CD8-positive, alpha-beta memory T cell (primary cell): Measurements from ENCODE around the gene NCOA1. TPM values are rescaled to one million over a fixed set of nuclear protein-coding genes. Genes with fewer than 3 reads are reported as not detected.

ENCODE experiments used
- CTCF ChIA-PET: fragments of 350-600 bp; sonication (Branson Sonifier 250); formaldehyde crosslinking; loops from one replicate; lab custom pipeline; 2021; ENCODE audit warnings: antibody characterized with exemption; lab: Charles Lee
- POLR2A ChIA-PET: fragments of 350-600 bp; sonication (Branson Sonifier 250); formaldehyde crosslinking; loops from one replicate; lab custom pipeline; 2021; ENCODE audit warnings: antibody characterized with exemption; lab: Charles Lee
- DNase-seq, 5 donors: peaks; one replicate each; pipeline versions ENCODE4 v3.0.0 to v3.0.0-alpha.2; 2020 to 2022; ENCODE audit warnings: mixed read lengths in 1 of 5
- H3K27ac ChIP-seq: one replicate; pipeline ENCODE4 v1.7.0; 2013; ENCODE audit warnings: low read depth, mild to moderate bottlenecking, low read length, moderate library complexity
- H3K27me3 ChIP-seq: 2 replicates; pipeline ENCODE4 v1.7.0; 2013; ENCODE audit warnings: low read length, mild to moderate bottlenecking; ENCODE audit not compliant: insufficient read depth, poor library complexity, severe bottlenecking
- H3K36me3 ChIP-seq: 2 replicates; pipeline ENCODE4 v1.7.0; 2013; ENCODE audit warnings: mild to moderate bottlenecking, low read length, moderate library complexity; ENCODE audit not compliant: insufficient read depth
- H3K4me1 ChIP-seq: 2 replicates; pipeline ENCODE4 v1.7.0; 2013; ENCODE audit warnings: mild to moderate bottlenecking, low read length, moderate library complexity; ENCODE audit not compliant: insufficient read depth
- H3K4me3 ChIP-seq: 2 replicates; pipeline ENCODE4 v1.7.0; 2013; ENCODE audit warnings: mild to moderate bottlenecking, low read length
- H3K9me3 ChIP-seq: 2 replicates; pipeline ENCODE4 v1.7.0; 2013; ENCODE audit warnings: mild to moderate bottlenecking, low read length
- H3K27ac Mint-ChIP-seq, 8 donors: one replicate each; pipeline ENCODE4 v1.8.0; 2020 to 2021; ENCODE audit warnings: mixed read lengths in 8 of 8, mild to moderate bottlenecking in 6 of 8, inconsistent platforms in 3 of 8, moderate library complexity in 3 of 8
- H3K27me3 Mint-ChIP-seq, 2 donors: one replicate each; pipeline ENCODE4 v1.8.0; 2020 to 2021; ENCODE audit warnings: mixed read lengths in 2 of 2, mild to moderate bottlenecking in 1 of 2, moderate library complexity in 1 of 2
- H3K36me3 Mint-ChIP-seq, 3 donors: one replicate each; pipeline ENCODE4 v1.8.0; 2020 to 2021; ENCODE audit warnings: mixed read lengths in 3 of 3, inconsistent platforms in 1 of 3, mild to moderate bottlenecking in 1 of 3
- H3K4me1 Mint-ChIP-seq, 3 donors: one replicate each; pipeline ENCODE4 v1.8.0; 2020 to 2021; ENCODE audit warnings: mixed read lengths in 3 of 3, inconsistent platforms in 1 of 3, mild to moderate bottlenecking in 1 of 3
- H3K4me3 Mint-ChIP-seq, 7 donors: one replicate each; pipeline ENCODE4 v1.8.0; 2020 to 2021; ENCODE audit warnings: mixed read lengths in 7 of 7, mild to moderate bottlenecking in 6 of 7, moderate library complexity in 4 of 7, inconsistent platforms in 2 of 7
- H3K9me3 Mint-ChIP-seq, 5 donors: one replicate each; pipeline ENCODE4 v1.8.0; 2020 to 2022; ENCODE audit warnings: mixed read lengths in 5 of 5, mild to moderate bottlenecking in 3 of 5, moderate library complexity in 2 of 5, inconsistent platforms in 1 of 5
- polyA plus RNA-seq: library from polyadenylated mRNA; unstranded; fragments of 300-500 nt; fragmentation: Illumina TruSeq; gene quantifications from one replicate; pipeline ENCODE4 v1.2.3, GENCODE V29; 2021
- total RNA-seq, 2 experiments: library from RNA; stranded (reverse); gene quantifications; one replicate each; pipeline ENCODE4 v1.2.3, GENCODE V29; 2021

NCOA1 gene
- total and polyA plus RNA-seq, 3 experiments from 2014 or later, result 32.2 to 35.7 (median 32.7) TPM

GRCh38 chr2:24491542-24492420 lies 727 bp downstream of the NCOA1 start:
- no peaks in the 10 kb centered on the region for H3K9me3 Mint-ChIP-seq
- H3K4me3 Mint-ChIP-seq, result peak overlapping the region; percentile 84 to 94 (median 86)
- Histone ChIP-seq H3K27ac (peak overlapping the region; percentile 63), H3K4me3 (peak overlapping the region; percentile 52), H3K4me1 (peaks cover 48% of the 10 kb centered on the region), H3K36me3 (no peaks in the 10 kb centered on the region), H3K9me3 (no peaks in the 10 kb centered on the region), H3K27me3 (no peaks in the 10 kb centered on the region)
- ChIA-PET CTCF (interaction anchor here (1.1 to 1.7 kb wide), 3 partner anchors 10 to 24 kb away, joined by 3 to 5 read pairs (median 3); no protein-coding TSS in a partner anchor), POLR2A (interaction anchor here (0.8 to 1.8 kb wide), 4 partner anchors 9 to 301 kb away, joined by 3 to 4 read pairs (median 4); no protein-coding TSS in a partner anchor)
- peaks cover 0 to 4% of the 10 kb centered on the region in 2 donors for H3K27me3 Mint-ChIP-seq
- H3K27ac Mint-ChIP-seq, result peak overlapping the region; percentile 79 to 95 (median 92)
- H3K4me1 Mint-ChIP-seq, result peaks cover 53 to 65% (median 60%) of the 10 kb centered on the region in 3 donors
- H3K36me3 Mint-ChIP-seq, result peaks cover 0 to 5% (median 0%) of the 10 kb centered on the region in 3 donors
- DNase-seq, result peak; percentile 65 to 82 (median 73)

- H3K36me3 Mint-ChIP-seq, result peaks cover 0 to 5% (median 2%) of the 10 kb centered on the region in 3 donors
- peaks cover 48% of the 10 kb centered on the region for H3K4me1 ChIP-seq
- H3K9me3 ChIP-seq, result no peaks in the 10 kb centered on the region
- peak overlapping the region; percentile 63 for H3K27ac ChIP-seq
- ChIA-PET CTCF (interaction anchor here (1.7 kb wide), 1 partner anchor 23 kb away, joined by 3 read pairs; no protein-coding TSS in a partner anchor), POLR2A (interaction anchor here (0.8 to 1.3 kb wide), 2 partner anchors 9 to 300 kb away, joined by 3 to 4 read pairs; no protein-coding TSS in a partner anchor)
- no peaks in the 10 kb centered on the region for H3K36me3 ChIP-seq
- H3K27me3 Mint-ChIP-seq, result peaks cover 0 to 4% of the 10 kb centered on the region in 2 donors
- H3K9me3 Mint-ChIP-seq, result no peaks in the 10 kb centered on the region
- H3K4me1 Mint-ChIP-seq, result peaks cover 57 to 74% (median 68%) of the 10 kb centered on the region in 3 donors
- DNase-seq, result peak in 1 of 5 donors; percentile 14
- H3K4me3 ChIP-seq, result peak overlapping the region; percentile 52
- peak overlapping the region; percentile 79 to 94 (median 86) for H3K4me3 Mint-ChIP-seq
- H3K27ac Mint-ChIP-seq, result peak overlapping the region; percentile 56 to 95 (median 92)
- H3K27me3 ChIP-seq, result no peaks in the 10 kb centered on the region
Observed at GRCh38 chr2:24492421-24493279, 1.6 kb downstream of the NCOA1 start.

- CTCF ChIA-PET, result no interaction called here
- Histone ChIP-seq H3K4me3 (no peak overlapping the region), H3K4me1 (peaks cover 48% of the 10 kb centered on the region), H3K9me3 (no peaks in the 10 kb centered on the region), H3K36me3 (no peaks in the 10 kb centered on the region), H3K27ac (no peak overlapping the region), H3K27me3 (no peaks in the 10 kb centered on the region)
- POLR2A ChIA-PET, result interaction anchor here (0.5 kb wide), 1 partner anchor 86 kb away, joined by 3 read pairs; no protein-coding TSS in a partner anchor
- Mint-ChIP-seq H3K27ac (peak overlapping the region; percentile 19 to 95 (median 80)), H3K36me3 (peaks cover 0 to 5% (median 2%) of the 10 kb centered on the region in 3 donors), H3K27me3 (peaks cover 0 to 4% of the 10 kb centered on the region in 2 donors), H3K9me3 (no peaks in the 10 kb centered on the region), H3K4me3 (peak overlapping the region; percentile 65 to 94 (median 85)), H3K4me1 (peaks cover 63 to 81% (median 78%) of the 10 kb centered on the region in 3 donors)
- no peak for DNase-seq
Observed at GRCh38 chr2:24493713-24494112, 2.7 kb downstream of the NCOA1 start.

- Mint-ChIP-seq H3K4me1 (peaks cover 69 to 83% (median 79%) of the 10 kb centered on the region in 3 donors), H3K36me3 (peaks cover 0 to 5% (median 2%) of the 10 kb centered on the region in 3 donors), H3K9me3 (no peaks in the 10 kb centered on the region), H3K27me3 (peaks cover 0 to 3% of the 10 kb centered on the region in 2 donors), H3K27ac (peak overlapping the region in 5 of 8 donors; percentile 9 to 85 (median 23)), H3K4me3 (peak overlapping the region in 4 of 7 donors; percentile 52 to 94 (median 85))
- H3K27me3 ChIP-seq, result no peaks in the 10 kb centered on the region
- CTCF ChIA-PET, result no interaction called here
- no peak overlapping the region for H3K4me3 ChIP-seq
- POLR2A ChIA-PET, result interaction anchor here (0.8 kb wide), 1 partner anchor 97 kb away, joined by 4 read pairs; no protein-coding TSS in a partner anchor
- H3K9me3 ChIP-seq, result no peaks in the 10 kb centered on the region
- H3K4me1 ChIP-seq, result peaks cover 45% of the 10 kb centered on the region
- no peak overlapping the region for H3K27ac ChIP-seq
- no peak for DNase-seq
- no peaks in the 10 kb centered on the region for H3K36me3 ChIP-seq
Observed at GRCh38 chr2:24494410-24494809, 3.4 kb downstream of the NCOA1 start.

- DNase-seq, result no peak
- no peak overlapping the region for H3K27ac Mint-ChIP-seq
- H3K4me1 ChIP-seq, result peaks cover 34% of the 10 kb centered on the region
- no peaks in the 10 kb centered on the region for H3K27me3 ChIP-seq
- no peaks in the 10 kb centered on the region for H3K27me3 Mint-ChIP-seq
- H3K9me3 Mint-ChIP-seq, result no peaks in the 10 kb centered on the region
- H3K9me3 ChIP-seq, result no peaks in the 10 kb centered on the region
- peaks cover 0 to 3% (median 2%) of the 10 kb centered on the region in 3 donors for H3K36me3 Mint-ChIP-seq
- ChIA-PET POLR2A (no interaction called here), CTCF (no interaction called here)
- H3K36me3 ChIP-seq, result no peaks in the 10 kb centered on the region
- no peak overlapping the region for H3K4me3 ChIP-seq
- peaks cover 64 to 81% (median 74%) of the 10 kb centered on the region in 3 donors for H3K4me1 Mint-ChIP-seq
- H3K27ac ChIP-seq, result no peak overlapping the region
- H3K4me3 Mint-ChIP-seq, result no peak overlapping the region
Observed at GRCh38 chr2:24495451-24495850, 4.4 kb downstream of the NCOA1 start.

GRCh38 chr2:24496959-24497358 lies 5.9 kb downstream of the NCOA1 start:
- no peaks in the 10 kb centered on the region for H3K27me3 Mint-ChIP-seq

GRCh38 chr2:24497685-24498084 lies 6.6 kb downstream of the NCOA1 start:
- H3K4me3 ChIP-seq, result no peak overlapping the region
- H3K4me1 ChIP-seq, result peaks cover 33% of the 10 kb centered on the region
- H3K27ac ChIP-seq, result no peak overlapping the region
- Mint-ChIP-seq H3K9me3 (no peaks in the 10 kb centered on the region), H3K36me3 (peaks cover 0 to 2% (median 0%) of the 10 kb centered on the region in 3 donors), H3K27ac (no peak overlapping the region), H3K27me3 (no peaks in the 10 kb centered on the region), H3K4me1 (peaks cover 70 to 90% (median 77%) of the 10 kb centered on the region in 3 donors), H3K4me3 (no peak overlapping the region)
- DNase-seq, result no peak
- no peaks in the 10 kb centered on the region for H3K9me3 ChIP-seq
- POLR2A ChIA-PET, result interaction anchor here (0.7 kb wide), 1 partner anchor 27 kb away, joined by 5 read pairs; no protein-coding TSS in a partner anchor
- H3K36me3 ChIP-seq, result no peaks in the 10 kb centered on the region
- H3K27me3 ChIP-seq, result no peaks in the 10 kb centered on the region
- CTCF ChIA-PET, result no interaction called here

More at GRCh38 chr2:24496959-24497358, 5.9 kb downstream of the NCOA1 start:
- Histone ChIP-seq H3K4me1 (peaks cover 37% of the 10 kb centered on the region), H3K27me3 (no peaks in the 10 kb centered on the region), H3K27ac (no peak overlapping the region), H3K9me3 (no peaks in the 10 kb centered on the region), H3K36me3 (no peaks in the 10 kb centered on the region), H3K4me3 (no peak overlapping the region)
- H3K27ac Mint-ChIP-seq, result no peak overlapping the region
- peaks cover 0 to 2% (median 1%) of the 10 kb centered on the region in 3 donors for H3K36me3 Mint-ChIP-seq
- ChIA-PET CTCF (no interaction called here), POLR2A (no interaction called here)
- no peak for DNase-seq
- peaks cover 68 to 89% (median 76%) of the 10 kb centered on the region in 3 donors for H3K4me1 Mint-ChIP-seq
- H3K4me3 Mint-ChIP-seq, result no peak overlapping the region
- H3K9me3 Mint-ChIP-seq, result no peaks in the 10 kb centered on the region
